Thyroid gland (tissue), 4 donors: ENCODE data around the gene C10orf53.

Experiments used
- CTCF ChIP-seq, 6 experiments: fragments of 200-600 bp in 3 of 6; fragments of 450-650 bp in 3 of 6; sonication (generic) in 3 of 6; IDR thresholded peaks; one replicate each; pipeline ENCODE4 v1.5.1; 2016 to 2019; ENCODE audit warnings: antibody characterized with exemption in 6 of 6, mild to moderate bottlenecking in 2 of 6, inconsistent platforms in 1 of 6, moderate library complexity in 1 of 6
- POLR2A ChIP-seq, 2 donors: fragments of 450-650 bp; IDR thresholded peaks; one replicate each; pipeline ENCODE4 v1.6.1; 2017; ENCODE audit warnings: antibody characterized with exemption in 2 of 2, mild to moderate bottlenecking in 2 of 2, moderate library complexity in 1 of 2

- TF ChIP-seq CTCF (IDR thresholded peaks at IDR 0.05) (no peak), POLR2A (IDR thresholded peaks at IDR 0.05) (no peak)
These were observed 9.5 kb downstream of the C10orf53 start for GRCh38 chr10:49688920-49689319.
